ENCODE measurements around the gene TCEA3.

Gene TCEA3

GRCh38 chr1:23367791-23368561 is 56.6 kb downstream of the TCEA3 start:
- DNase-seq (ENCODE audit: low read depth, low spot score), result peak; percentile 96

- DNase-seq (ENCODE audit: low read depth, low spot score), result no peak
These were observed 57.1 kb downstream of the TCEA3 start for GRCh38 chr1:23367451-23367790.

- DNase-seq (ENCODE audit: low read depth, low spot score), result no peak
These were observed 58.0 kb downstream of the TCEA3 start for GRCh38 chr1:23366598-23366997.

GRCh38 chr1:23366146-23366545 is 58.4 kb downstream of the TCEA3 start:
- no peak for DNase-seq (ENCODE audit: low read depth, low spot score)

GRCh38 chr1:23362218-23362713 is 62.3 kb downstream of the TCEA3 start:
- DNase-seq (ENCODE audit: low read depth, low spot score), result no peak

GRCh38 chr1:23358310-23358875 is 66.2 kb downstream of the TCEA3 start:
- no peak for DNase-seq (ENCODE audit: low read depth, low spot score)

GRCh38 chr1:23357138-23357908 is 67.2 kb downstream of the TCEA3 start:
- DNase-seq (ENCODE audit: low read depth, low spot score), result peak; percentile 96

GRCh38 chr1:23356471-23357137 is 67.9 kb downstream of the TCEA3 start:
- DNase-seq (ENCODE audit: low read depth, low spot score), result no peak

- DNase-seq (ENCODE audit: low read depth, low spot score), result no peak
These were observed 70.3 kb downstream of the TCEA3 start for GRCh38 chr1:23354245-23354644.

GRCh38 chr1:23352096-23352695 is 72.4 kb downstream of the TCEA3 start:
- no peak for DNase-seq (ENCODE audit: low read depth, low spot score)

GRCh38 chr1:23345920-23346319 is 78.6 kb downstream of the TCEA3 start:
- no peak for DNase-seq (ENCODE audit: low read depth, low spot score)

- DNase-seq (ENCODE audit: low read depth, low spot score), result no peak
These were observed 79.5 kb downstream of the TCEA3 start for GRCh38 chr1:23344987-23345472.

- DNase-seq (ENCODE audit: low read depth, low spot score), result peak; percentile 100
These were observed 80.2 kb downstream of the TCEA3 start, which contains the start of gene HNRNPR for GRCh38 chr1:23344111-23344986. TSS of gene HNRNPR (minus strand) at chr1:23344284. CDS start at chr1:23341008, 3,276 bp downstream.

GRCh38 chr1:23343221-23344110 is 81.1 kb downstream of the TCEA3 start:
- DNase-seq (ENCODE audit: low read depth, low spot score), result no peak

GRCh38 chr1:23341931-23342692 is 82.4 kb downstream of the TCEA3 start:
- no peak for DNase-seq (ENCODE audit: low read depth, low spot score)

- DNase-seq (ENCODE audit: low read depth, low spot score), result no peak
These were observed 84.9 kb downstream of the TCEA3 start for GRCh38 chr1:23339632-23340031.

GRCh38 chr1:23337869-23338268 is 86.7 kb downstream of the TCEA3 start:
- DNase-seq (ENCODE audit: low read depth, low spot score), result no peak

GRCh38 chr1:23331713-23332112 is 92.8 kb downstream of the TCEA3 start:
- no peak for DNase-seq (ENCODE audit: low read depth, low spot score)
